Pancreas (tissue), 10 donors: ENCODE results near the gene FRMD4A. TPM values are rescaled to one million over a fixed set of nuclear protein-coding genes. Genes with fewer than 3 reads are reported as not detected.
A peak's percentile ranks its signal among the peaks of the same experiment; 100 is the strongest.
"Not testable (repeated sequence)": the region's sequence is repeated elsewhere in the genome, so short reads cannot be mapped to it uniquely, and the experiment has no call there.

ENCODE experiments used
- ATAC-seq, 4 donors: fragments of 200-7000 bp; cut with Tn5 transposase; one replicate each; pipeline versions ENCODE4 v1.8.0 to v1.9.1; 2020; ENCODE audit warnings: mild to moderate bottlenecking in 4 of 4, moderate library complexity in 4 of 4
- DNase-seq, 6 donors: peaks; one replicate each; pipeline ENCODE4 v3.0.0-alpha.2; 2020
- FAIRE-seq: peaks from 2 replicates; lab custom pipeline; 2012; peaks lifted over from hg19 to GRCh38; lab: Jason Lieb, UNC
- H3K27ac ChIP-seq, 4 donors: fragments of 200-600 bp; sonication (generic); 1 replicate in 3 of 4; 2 replicates in 1 of 4; pipeline versions ENCODE4 v1.5.0 to v1.8.0; 2020
- H3K27me3 ChIP-seq, 4 donors: fragments of 200-600 bp; one replicate each; pipeline ENCODE4 v1.8.0; 2021
- H3K36me3 ChIP-seq, 3 donors: fragments of 200-600 bp; sonication (generic) in 1 of 3; one replicate each; pipeline versions ENCODE4 v1.5.0 to v1.8.0; 2020 to 2021
- H3K4me1 ChIP-seq, 3 donors: fragments of 200-600 bp; one replicate each; pipeline ENCODE4 v1.8.0; 2021
- H3K4me3 ChIP-seq, 4 donors: fragments of 200-600 bp; sonication (generic) in 2 of 4; one replicate each; pipeline versions ENCODE4 v1.5.0 to v1.8.0; 2020 to 2021
- H3K9me3 ChIP-seq, 4 donors: fragments of 200-600 bp; one replicate each; pipeline ENCODE4 v1.8.0; 2021
- WGBS, 2 donors: extraction: QIAGEN DNeasy Blood & Tissue Kit; methylation state at CpG; one replicate each; pipeline ENCODE4 v1.1.7; 2013; 5-methylcytosine and 5-hydroxymethylcytosine counted together
- intact Hi-C, 3 donors: fragments of 100-400 bp; cut with DNase I; formaldehyde crosslinking; loops; one replicate each; pipeline versions ENCODE4 v1.11.1 to v1.14.2; 2022
- polyA plus RNA-seq, 2 donors: library from polyadenylated mRNA; stranded (reverse); fragments of 200-250 nt; gene quantifications; one replicate each; pipeline ENCODE4 v1.2.3, GENCODE V29; 2013
- total RNA-seq, 6 donors: library from RNA; stranded (reverse); fragmentation: NEBNext Ultra II Directional in 4 of 6; extraction: Animal tissue kit (Norgen Biotek cat#: 25700) in 4 of 6; gene quantifications; one replicate each; pipeline versions ENCODE4 v1.2.1 to v1.2.4, GENCODE V29; 2021 to 2023
- TF ChIP-seq, protein P1 (sequence below), 4 donors: fragments of 200-600 bp; sonication (generic) in 3 of 4; IDR thresholded peaks; one replicate each; pipeline versions ENCODE4 v1.5.0 to v1.8.0; 2021; ENCODE audit warnings: antibody characterized with exemption in 4 of 4
- donor health status: healthy with polysubstance abuse.
- donor health status: DM: no; HTN: no; CAD: no; lungs with moderate emphysema.
- donor health status: DM: no; HTN: no; CAD: no.
- donor health status: control.
- donor health status: control.
- donor health status: Bipolar disorder and iron deficiency.
- donor health status: DM: yes; HTN: yes; CAD: no.
- donor health status: DM: no; HTN: no; CAD: no.
- donor health status: DM: no; HTN: no; CAD: no.
- donor health status: DM: yes; HTN: yes; CAD: no.

The FRMD4A gene
- total and polyA plus RNA-seq, 8 donors, result 13.5 to 27.5 (median 18.7) TPM

- no peak for ATAC-seq
- Histone ChIP-seq H3K9me3 (no peaks in the 10 kb centered on the region), H3K4me1 (no peaks in the 10 kb centered on the region), H3K36me3 (no peaks in the 10 kb centered on the region), H3K27me3 (no peaks in the 10 kb centered on the region), H3K4me3 (no peak overlapping the region), H3K27ac (no peak overlapping the region)
- 64 to 65% methylated on average over 13 of the region's 13 CpGs for WGBS, 2 donors
- no peak for DNase-seq
- intact Hi-C loops, result no loop called here
- no peak for FAIRE-seq
- TF ChIP-seq, protein P1, sequence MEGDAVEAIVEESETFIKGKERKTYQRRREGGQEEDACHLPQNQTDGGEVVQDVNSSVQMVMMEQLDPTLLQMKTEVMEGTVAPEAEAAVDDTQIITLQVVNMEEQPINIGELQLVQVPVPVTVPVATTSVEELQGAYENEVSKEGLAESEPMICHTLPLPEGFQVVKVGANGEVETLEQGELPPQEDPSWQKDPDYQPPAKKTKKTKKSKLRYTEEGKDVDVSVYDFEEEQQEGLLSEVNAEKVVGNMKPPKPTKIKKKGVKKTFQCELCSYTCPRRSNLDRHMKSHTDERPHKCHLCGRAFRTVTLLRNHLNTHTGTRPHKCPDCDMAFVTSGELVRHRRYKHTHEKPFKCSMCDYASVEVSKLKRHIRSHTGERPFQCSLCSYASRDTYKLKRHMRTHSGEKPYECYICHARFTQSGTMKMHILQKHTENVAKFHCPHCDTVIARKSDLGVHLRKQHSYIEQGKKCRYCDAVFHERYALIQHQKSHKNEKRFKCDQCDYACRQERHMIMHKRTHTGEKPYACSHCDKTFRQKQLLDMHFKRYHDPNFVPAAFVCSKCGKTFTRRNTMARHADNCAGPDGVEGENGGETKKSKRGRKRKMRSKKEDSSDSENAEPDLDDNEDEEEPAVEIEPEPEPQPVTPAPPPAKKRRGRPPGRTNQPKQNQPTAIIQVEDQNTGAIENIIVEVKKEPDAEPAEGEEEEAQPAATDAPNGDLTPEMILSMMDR (IDR thresholded peaks at IDR 0.05), result no peak
Observed at GRCh38 chr10:14240253-14241189, 90.2 kb downstream of the FRMD4A start.

GRCh38 chr10:14238659-14239058, 92.1 kb downstream of the FRMD4A start:
- FAIRE-seq, H3K9me3 ChIP-seq, ATAC-seq, intact Hi-C loops, H3K4me1 ChIP-seq, H3K27ac ChIP-seq, DNase-seq, H3K36me3 ChIP-seq, H3K4me3 ChIP-seq, H3K27me3 ChIP-seq: not testable (repeated sequence)
- WGBS, 2 donors, result 91 to 94% methylated on average over 3 of the region's 3 CpGs

DNA sequence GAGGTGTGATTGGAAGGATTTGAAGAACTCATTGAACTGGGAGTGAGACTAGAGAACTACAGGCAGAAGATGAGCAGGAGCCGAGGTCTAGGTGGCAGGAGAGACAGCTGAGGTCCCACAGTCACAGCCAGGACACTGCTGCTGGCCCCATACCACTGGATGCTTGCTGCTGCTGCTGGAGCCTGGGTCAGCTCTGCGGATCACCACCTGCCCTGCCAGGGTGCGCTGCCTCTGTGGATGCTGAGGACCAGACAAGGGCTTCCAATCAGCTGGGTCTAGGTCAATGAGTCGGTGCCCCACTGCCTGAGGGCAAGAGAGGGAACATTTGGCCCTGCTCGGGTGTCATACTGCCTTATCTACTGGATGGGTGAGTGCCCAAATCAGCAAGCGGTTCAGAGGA, 94.4 kb downstream of the FRMD4A start:
- DNase-seq (no peak), FAIRE-seq (no peak), ATAC-seq (no peak)
- intact Hi-C loops, result no loop called here
- Histone ChIP-seq H3K4me3 (no peak overlapping the region), H3K27me3 (no peaks in the 10 kb centered on the region), H3K9me3 (no peaks in the 10 kb centered on the region), H3K4me1 (no peaks in the 10 kb centered on the region), H3K36me3 (no peaks in the 10 kb centered on the region), H3K27ac (no peak overlapping the region)
- WGBS, 2 donors, result 79 to 88% methylated on average over 6 of the region's 6 CpGs
- TF ChIP-seq, protein P1 (IDR thresholded peaks at IDR 0.05), result no peak

DNA sequence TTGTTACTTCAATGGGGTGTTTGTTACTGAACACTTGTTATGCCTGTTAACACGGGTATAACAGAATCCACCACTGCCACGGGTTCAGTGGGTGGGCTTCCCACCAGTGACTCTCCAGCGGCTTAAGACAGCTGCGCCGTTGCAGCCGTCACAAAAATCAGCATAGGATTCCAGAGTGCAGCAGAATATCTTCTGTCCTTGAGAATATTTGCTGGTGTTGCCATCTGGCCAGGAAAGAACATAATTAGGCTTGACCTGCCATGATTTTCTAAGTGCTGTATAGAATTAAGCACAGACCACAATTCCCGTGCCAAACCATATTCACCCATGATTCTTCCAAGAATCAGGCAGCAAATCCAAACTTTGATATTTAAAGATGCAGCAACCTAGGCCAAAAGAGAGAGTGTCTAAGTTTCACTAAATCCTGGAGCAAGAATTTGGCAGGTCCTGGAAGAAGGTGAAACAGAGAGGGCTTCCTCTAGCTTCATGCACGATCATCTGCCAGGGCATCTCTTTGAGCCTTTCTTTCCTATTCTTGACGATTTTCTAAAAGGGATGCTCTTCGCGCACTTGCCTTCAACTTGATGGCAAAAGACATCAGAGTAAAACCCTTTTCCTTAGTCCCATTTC, 95.0 kb downstream of the FRMD4A start:
- TF ChIP-seq, protein P1 (IDR thresholded peaks at IDR 0.05), result no peak
- DNase-seq (no peak), FAIRE-seq (no peak), ATAC-seq (no peak)
- WGBS, 2 donors, result 77 to 86% methylated on average over 11 of the region's 11 CpGs
- Histone ChIP-seq H3K4me3 (no peak overlapping the region), H3K27me3 (no peaks in the 10 kb centered on the region), H3K27ac (no peak overlapping the region), H3K36me3 (no peaks in the 10 kb centered on the region), H3K9me3 (no peaks in the 10 kb centered on the region), H3K4me1 (no peaks in the 10 kb centered on the region)
- intact Hi-C loops, result no loop called here

DNA sequence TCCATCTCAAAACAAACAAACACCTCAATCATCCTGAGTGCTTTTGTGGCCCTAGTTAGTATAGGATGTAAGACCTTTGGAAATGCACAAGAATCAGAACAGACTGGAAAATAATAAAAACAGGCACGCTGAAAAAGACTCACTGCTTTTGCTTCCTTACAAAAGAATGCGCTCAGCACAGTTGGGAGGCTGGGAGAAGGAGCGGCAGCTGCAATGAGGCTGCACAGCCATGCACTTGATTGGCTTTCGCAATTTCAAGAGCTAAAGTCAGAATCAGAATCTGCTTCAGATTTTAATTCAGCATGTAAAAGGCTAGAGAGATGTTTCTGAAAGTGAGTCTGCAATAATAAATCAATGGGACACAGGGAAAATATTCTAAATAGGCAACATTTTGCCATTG, 97.2 kb downstream of the FRMD4A start:
- DNase-seq, result no peak
- 88 to 89% methylated on average over 4 of the region's 4 CpGs for WGBS, 2 donors
- FAIRE-seq, result no peak
- Histone ChIP-seq H3K9me3 (no peaks in the 10 kb centered on the region), H3K36me3 (no peaks in the 10 kb centered on the region), H3K27me3 (no peaks in the 10 kb centered on the region), H3K27ac (no peak overlapping the region), H3K4me3 (no peak overlapping the region), H3K4me1 (peaks cover 0 to under 1% (median 0%) of the 10 kb centered on the region in 3 donors)
- ATAC-seq, result no peak
- TF ChIP-seq, protein P1 (IDR thresholded peaks at IDR 0.05), result no peak
- intact Hi-C loops, result no loop called here

DNA sequence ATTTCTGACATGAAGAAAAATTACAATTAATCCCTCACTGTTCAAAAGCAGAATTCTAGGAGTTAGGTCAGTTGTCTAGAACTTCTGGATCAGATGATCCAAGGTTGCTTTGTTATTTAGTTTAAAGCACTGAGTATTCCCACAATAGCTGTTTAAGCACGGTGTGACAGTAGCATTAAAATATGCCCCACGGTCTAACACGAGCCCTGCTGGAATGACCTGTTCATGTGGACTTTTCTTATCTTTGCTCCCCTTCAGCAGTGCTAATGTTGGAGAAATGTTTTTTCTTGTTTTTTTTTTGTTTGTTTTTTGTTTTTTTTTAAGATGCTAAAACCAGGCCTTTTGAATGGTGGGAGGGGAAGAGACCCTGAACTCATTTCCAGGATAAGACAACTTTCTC, 101.9 kb downstream of the FRMD4A start:
- WGBS, 2 donors, result 6 to 14% methylated on average over 3 of the region's 3 CpGs
- H3K4me3 ChIP-seq, FAIRE-seq, DNase-seq, intact Hi-C loops, H3K9me3 ChIP-seq, H3K4me1 ChIP-seq, H3K27ac ChIP-seq, H3K36me3 ChIP-seq, H3K27me3 ChIP-seq: not testable (repeated sequence)
- peak in 3 of 4 donors; percentile 47 to 87 (median 63) for ATAC-seq
